Osteocyte (in vitro differentiated cells): ENCODE measurements around the gene SPTBN1. TPM values are rescaled to one million over a fixed set of nuclear protein-coding genes. Genes with fewer than 3 reads are reported as not detected.
"Not testable (repeated sequence)": the region's sequence is repeated elsewhere in the genome, so short reads cannot be mapped to it uniquely, and the experiment has no call there.

Experiments
- DNase-seq: peaks from one replicate; pipeline ENCODE4 v3.0.0; 2021; ENCODE audit warnings: mixed read lengths; ENCODE audit not compliant: unreplicated experiment; ENCODE audit errors: extremely low spot score
- H3K27ac Mint-ChIP-seq: one replicate; pipeline ENCODE4 v1.8.0; 2021; ENCODE audit warnings: mild to moderate bottlenecking, mixed read lengths; ENCODE audit not compliant: unreplicated experiment
- H3K27me3 Mint-ChIP-seq: one replicate; pipeline ENCODE4 v1.8.0; 2021; ENCODE audit warnings: mixed read lengths; ENCODE audit not compliant: unreplicated experiment
- H3K36me3 Mint-ChIP-seq: one replicate; pipeline ENCODE4 v1.8.0; 2021; ENCODE audit warnings: mixed read lengths; ENCODE audit not compliant: unreplicated experiment
- H3K4me1 Mint-ChIP-seq: one replicate; pipeline ENCODE4 v1.8.0; 2021; ENCODE audit warnings: mixed read lengths; ENCODE audit not compliant: unreplicated experiment
- H3K4me3 Mint-ChIP-seq: one replicate; pipeline ENCODE4 v1.8.0; 2021; ENCODE audit warnings: mild to moderate bottlenecking, moderate library complexity, mixed read lengths; ENCODE audit not compliant: unreplicated experiment
- H3K9me3 Mint-ChIP-seq: one replicate; pipeline ENCODE4 v1.8.0; 2021; ENCODE audit warnings: mixed read lengths; ENCODE audit not compliant: unreplicated experiment
- CTCF ChIP-seq: fragments of 200-600 bp; sonication (generic); IDR thresholded peaks from 2 replicates; pipeline ENCODE4 v1.5.0; 2021; ENCODE audit warnings: antibody characterized with exemption, mild to moderate bottlenecking, moderate library complexity
- total RNA-seq: library from RNA; stranded (reverse); gene quantifications from 2 replicates; pipeline ENCODE4 v1.2.1, GENCODE V29; 2021

The SPTBN1 gene
- total RNA-seq, 1 donor from 2014 or later: 248 TPM

- Mint-ChIP-seq H3K4me3 (no peak overlapping the region), H3K27me3 (no peaks in the 10 kb centered on the region), H3K9me3 (no peaks in the 10 kb centered on the region), H3K27ac (no peak overlapping the region), H3K36me3 (peaks cover 3% of the 10 kb centered on the region), H3K4me1 (peaks cover 45% of the 10 kb centered on the region)
- TF ChIP-seq CTCF: peak; percentile 51
- DNase-seq: no peak
Measured at GRCh38 chr2:54503192-54503591, 47.1 kb downstream of the SPTBN1 start.

GRCh38 chr2:54503828-54504227, 47.7 kb downstream of the SPTBN1 start:
- TF ChIP-seq CTCF: no peak
- no peak overlapping the region for H3K4me3 Mint-ChIP-seq

GRCh38 chr2:54504866-54505265, 48.7 kb downstream of the SPTBN1 start:
- Mint-ChIP-seq H3K4me1 (peaks cover 36% of the 10 kb centered on the region), H3K4me3 (no peak overlapping the region), H3K9me3 (no peaks in the 10 kb centered on the region), H3K27ac (no peak overlapping the region), H3K27me3 (no peaks in the 10 kb centered on the region), H3K36me3 (peaks cover 3% of the 10 kb centered on the region)
- DNase-seq: no peak
- TF ChIP-seq CTCF: no peak

More at GRCh38 chr2:54503828-54504227, 47.7 kb downstream of the SPTBN1 start:
- H3K27me3 Mint-ChIP-seq: no peaks in the 10 kb centered on the region
- H3K27ac Mint-ChIP-seq: no peak overlapping the region
- H3K4me1 Mint-ChIP-seq: peaks cover 45% of the 10 kb centered on the region
- no peaks in the 10 kb centered on the region for H3K9me3 Mint-ChIP-seq
- peaks cover 3% of the 10 kb centered on the region for H3K36me3 Mint-ChIP-seq
- no peak for DNase-seq

GRCh38 chr2:54508541-54508940, 52.4 kb downstream of the SPTBN1 start:
- Mint-ChIP-seq H3K36me3 (no peaks in the 10 kb centered on the region), H3K27ac (no peak overlapping the region), H3K4me1 (peaks cover 28% of the 10 kb centered on the region), H3K4me3 (no peak overlapping the region), H3K27me3 (no peaks in the 10 kb centered on the region), H3K9me3 (no peaks in the 10 kb centered on the region)
- no peak for TF ChIP-seq CTCF
- no peak for DNase-seq

GRCh38 chr2:54509043-54509442, 52.9 kb downstream of the SPTBN1 start:
- not testable (repeated sequence) for H3K27me3 Mint-ChIP-seq, H3K27ac Mint-ChIP-seq, H3K36me3 Mint-ChIP-seq, H3K9me3 Mint-ChIP-seq, H3K4me3 Mint-ChIP-seq, DNase-seq
- peaks cover 27% of the 10 kb centered on the region for H3K4me1 Mint-ChIP-seq

GRCh38 chr2:54510916-54511315, 54.8 kb downstream of the SPTBN1 start:
- H3K4me1 Mint-ChIP-seq: peaks cover 22% of the 10 kb centered on the region
- H3K27ac Mint-ChIP-seq: no peak overlapping the region
- no peak overlapping the region for H3K4me3 Mint-ChIP-seq

More at GRCh38 chr2:54510916-54511315, 54.8 kb downstream of the SPTBN1 start:
- DNase-seq: no peak
- Mint-ChIP-seq H3K36me3 (no peaks in the 10 kb centered on the region), H3K9me3 (no peaks in the 10 kb centered on the region), H3K27me3 (no peaks in the 10 kb centered on the region)
- TF ChIP-seq CTCF: no peak
